Breast epithelium (tissue), 4 donors: Measurements from ENCODE around the gene MUC20. TPM values are rescaled to one million over a fixed set of nuclear protein-coding genes. Genes with fewer than 3 reads are reported as not detected.

ENCODE experiments used
- DNase-seq, 2 donors: peaks; one replicate each; pipeline ENCODE4 v3.0.0-alpha.2; 2019; ENCODE audit warnings: low spot score in 2 of 2
- H3K27ac ChIP-seq, 2 donors: fragments of 200-600 bp; sonication (generic) in 1 of 2; one replicate each; pipeline ENCODE4 v1.5.1; 2016 to 2019; ENCODE audit warnings: mild to moderate bottlenecking in 1 of 2
- H3K27me3 ChIP-seq, 2 donors: fragments of 200-600 bp; sonication (generic) in 1 of 2; one replicate each; pipeline versions ENCODE4 v1.5.1 to v1.6.0; 2017 to 2019; ENCODE audit warnings: control low read depth in 1 of 2, mild to moderate bottlenecking in 1 of 2
- H3K36me3 ChIP-seq: fragments of 200-600 bp; one replicate; pipeline ENCODE4 v1.5.1; 2019
- H3K4me1 ChIP-seq, 2 donors: fragments of 200-600 bp; sonication (generic); one replicate each; pipeline ENCODE4 v1.5.1; 2016 to 2019; ENCODE audit warnings: control low read depth in 1 of 2
- H3K4me3 ChIP-seq, 3 donors: fragments of 200-600 bp; sonication (generic); 1 replicate in 2 of 3; 2 replicates in 1 of 3; pipeline ENCODE4 v1.5.1; 2016 to 2019; ENCODE audit warnings: mild to moderate bottlenecking in 3 of 3, moderate library complexity in 2 of 3
- H3K9me3 ChIP-seq, 2 donors: fragments of 200-600 bp; sonication (generic) in 1 of 2; one replicate each; pipeline ENCODE4 v1.5.1; 2016 to 2019; ENCODE audit warnings: control low read depth in 1 of 2
- POLR2A ChIP-seq: fragments of 450-650 bp; IDR thresholded peaks from one replicate; pipeline ENCODE4 v1.6.1; 2016; ENCODE audit warnings: antibody characterized with exemption, mild to moderate bottlenecking, moderate library complexity
- POLR2AphosphoS5 ChIP-seq, 3 donors: sonication (generic); formaldehyde crosslinking; IDR thresholded peaks; one replicate each; pipeline ENCODE4 v1.6.1; 2017; ENCODE audit warnings: antibody characterized with exemption in 3 of 3
- intact Hi-C: fragments of 100-400 bp; cut with DNase I; formaldehyde crosslinking; loops from one replicate; pipeline ENCODE4 v1.15.1; 2023; ENCODE audit warnings: low total_unique reads
- total RNA-seq, 3 donors: library from RNA; depleted of rRNA; stranded (reverse); fragments of >200 nt; gene quantifications; one replicate each; pipeline ENCODE4 v1.1.0, GENCODE V29; 2016
- TF ChIP-seq, protein P1 (sequence below), 3 donors: fragments of 450-650 bp; IDR thresholded peaks; one replicate each; pipeline ENCODE4 v1.5.1; 2016 to 2017; ENCODE audit warnings: antibody characterized with exemption in 3 of 3, mild to moderate bottlenecking in 3 of 3, moderate library complexity in 3 of 3

MUC20 gene
- total RNA-seq, 3 donors from 2014 or later = 2.7 to 24.3 (median 20.1) TPM

DNA sequence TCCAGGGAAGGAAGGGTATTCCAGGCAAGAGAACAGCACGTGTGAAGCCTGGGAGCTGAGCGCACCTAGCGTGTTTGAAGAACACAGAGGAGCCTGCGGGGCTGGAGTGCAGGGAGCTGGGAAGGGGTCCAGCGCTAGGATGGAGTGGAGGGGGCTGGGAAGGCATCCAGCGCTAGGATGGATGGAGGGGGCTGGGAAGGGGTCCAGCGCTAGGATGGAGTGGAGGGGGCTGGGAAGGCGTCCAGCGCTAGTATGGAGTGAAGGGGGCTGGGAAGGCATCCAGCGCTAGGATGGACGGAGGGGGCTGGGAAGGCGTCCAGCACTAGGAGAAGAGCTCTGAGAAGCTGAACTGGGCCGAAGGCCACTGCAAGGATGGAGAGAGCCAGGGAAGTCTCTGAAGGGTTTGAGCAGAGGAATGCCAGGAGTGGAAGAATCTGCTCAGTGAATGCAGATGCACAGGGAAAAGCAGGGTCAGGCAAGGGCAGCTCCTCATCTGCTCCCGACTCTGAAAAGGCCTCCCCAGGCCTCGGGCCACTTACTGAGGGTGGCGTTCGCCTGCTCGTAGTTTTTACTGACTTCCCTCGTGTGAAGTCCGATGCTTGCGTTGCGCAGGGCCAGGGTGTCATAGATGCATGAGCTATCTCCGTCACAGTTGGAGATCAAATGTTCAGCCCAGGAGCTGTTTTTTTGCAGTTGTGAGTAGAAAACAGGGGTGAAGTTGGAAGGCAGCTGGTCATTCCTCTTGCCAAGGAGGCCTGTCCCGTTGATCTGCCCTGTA, 39.8 kb downstream of the MUC20 start:
- Histone ChIP-seq H3K4me3 (no peak overlapping the region), H3K4me1 (peaks cover 0 to 9% of the 10 kb centered on the region in 2 donors), H3K27me3 (peaks cover 0 to 21% of the 10 kb centered on the region in 2 donors), H3K36me3 (no peaks in the 10 kb centered on the region), H3K9me3 (no peaks in the 10 kb centered on the region), H3K27ac (peak overlapping the region in 1 of 2 donors; percentile 12)
- intact Hi-C loops = no loop called here
- DNase-seq = peak in 1 of 2 donors; percentile 45
- TF ChIP-seq POLR2AphosphoS5 (IDR thresholded peaks at IDR 0.05) (no peak), POLR2A (no peak)
- TF ChIP-seq, protein P1, sequence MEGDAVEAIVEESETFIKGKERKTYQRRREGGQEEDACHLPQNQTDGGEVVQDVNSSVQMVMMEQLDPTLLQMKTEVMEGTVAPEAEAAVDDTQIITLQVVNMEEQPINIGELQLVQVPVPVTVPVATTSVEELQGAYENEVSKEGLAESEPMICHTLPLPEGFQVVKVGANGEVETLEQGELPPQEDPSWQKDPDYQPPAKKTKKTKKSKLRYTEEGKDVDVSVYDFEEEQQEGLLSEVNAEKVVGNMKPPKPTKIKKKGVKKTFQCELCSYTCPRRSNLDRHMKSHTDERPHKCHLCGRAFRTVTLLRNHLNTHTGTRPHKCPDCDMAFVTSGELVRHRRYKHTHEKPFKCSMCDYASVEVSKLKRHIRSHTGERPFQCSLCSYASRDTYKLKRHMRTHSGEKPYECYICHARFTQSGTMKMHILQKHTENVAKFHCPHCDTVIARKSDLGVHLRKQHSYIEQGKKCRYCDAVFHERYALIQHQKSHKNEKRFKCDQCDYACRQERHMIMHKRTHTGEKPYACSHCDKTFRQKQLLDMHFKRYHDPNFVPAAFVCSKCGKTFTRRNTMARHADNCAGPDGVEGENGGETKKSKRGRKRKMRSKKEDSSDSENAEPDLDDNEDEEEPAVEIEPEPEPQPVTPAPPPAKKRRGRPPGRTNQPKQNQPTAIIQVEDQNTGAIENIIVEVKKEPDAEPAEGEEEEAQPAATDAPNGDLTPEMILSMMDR (IDR thresholded peaks at IDR 0.05) = no peak

DNA sequence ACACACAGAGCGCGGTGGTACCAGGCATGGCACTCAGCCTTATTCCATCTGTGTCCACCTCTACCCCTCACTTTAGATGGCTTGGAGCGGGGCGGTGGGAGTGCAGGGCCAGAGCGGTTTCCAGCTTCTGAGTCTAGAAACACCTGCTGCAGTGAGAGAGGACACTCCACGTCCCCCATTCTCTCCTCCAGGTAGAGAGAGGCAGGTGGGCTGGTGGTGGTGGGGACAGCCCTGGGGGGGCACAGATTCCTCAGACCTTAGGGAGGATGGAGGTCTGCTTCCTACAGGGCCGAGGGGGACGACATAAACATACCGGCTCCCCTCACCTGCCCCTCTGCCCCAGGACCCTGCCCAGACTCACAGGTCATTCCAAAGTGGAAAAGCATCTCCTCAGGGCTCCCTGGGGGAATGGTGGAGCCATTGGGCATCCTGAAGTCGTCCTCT, 40.4 kb downstream of the MUC20 start:
- peaks cover 0 to 21% of the 10 kb centered on the region in 2 donors for H3K27me3 ChIP-seq
- intact Hi-C loops = no loop called here
- DNase-seq = no peak

DNA sequence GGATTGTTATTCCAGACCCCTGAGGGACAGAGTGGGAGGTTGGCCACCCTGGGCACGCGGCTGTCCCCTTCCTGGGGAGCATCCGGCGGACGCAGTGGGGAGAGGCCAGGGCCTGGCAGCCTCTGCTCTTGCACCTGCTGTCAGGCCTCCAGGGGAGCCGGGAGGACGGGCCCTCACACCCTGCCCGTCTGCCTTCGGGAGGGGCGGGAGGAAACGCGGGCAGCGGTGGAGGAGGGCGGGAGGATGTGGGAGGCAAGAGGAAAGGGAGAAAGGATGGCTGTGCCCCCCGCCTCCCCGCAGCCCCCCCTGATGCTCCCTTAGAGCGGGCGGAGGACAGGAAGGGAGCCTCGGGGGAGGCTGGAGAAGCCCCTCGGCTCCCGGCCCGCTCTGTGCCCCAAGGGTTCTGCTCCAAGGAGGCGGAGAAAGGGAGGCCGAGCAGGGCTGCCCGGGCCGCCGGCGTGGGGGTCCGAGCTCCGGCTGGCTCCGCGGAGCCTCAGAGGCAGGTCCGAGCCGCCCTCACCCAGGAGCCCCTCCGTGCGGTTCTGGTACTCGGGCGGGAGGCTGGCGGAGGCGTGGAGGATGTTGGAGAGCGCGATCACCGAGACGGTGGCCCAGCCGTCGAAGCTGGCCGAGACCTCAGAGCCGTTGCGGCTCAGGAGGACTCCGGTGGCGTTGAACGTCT, 40.9 kb downstream of the MUC20 start:
- peaks cover 0 to 21% of the 10 kb centered on the region in 2 donors for H3K27me3 ChIP-seq
- peaks cover 0 to 9% of the 10 kb centered on the region in 2 donors for H3K4me1 ChIP-seq
- H3K4me3 ChIP-seq = peak overlapping the region in 1 of 3 donors; percentile 37
- TF ChIP-seq POLR2AphosphoS5 (IDR thresholded peaks at IDR 0.05) (no peak), POLR2A (no peak)
- TF ChIP-seq, protein P1 (IDR thresholded peaks at IDR 0.05) = no peak
- no peaks in the 10 kb centered on the region for H3K36me3 ChIP-seq
- no peaks in the 10 kb centered on the region for H3K9me3 ChIP-seq
- intact Hi-C loops = no loop called here
- peak in 1 of 2 donors; percentile 42 for DNase-seq
- H3K27ac ChIP-seq = no peak overlapping the region

More for the DNA sequence above, 40.4 kb downstream of the MUC20 start:
- Histone ChIP-seq H3K4me3 (no peak overlapping the region), H3K36me3 (no peaks in the 10 kb centered on the region), H3K9me3 (no peaks in the 10 kb centered on the region), H3K4me1 (peaks cover 0 to 9% of the 10 kb centered on the region in 2 donors), H3K27ac (peak overlapping the region in 1 of 2 donors; percentile 12)
- TF ChIP-seq, protein P1 (IDR thresholded peaks at IDR 0.05) = no peak
- TF ChIP-seq POLR2A (no peak), POLR2AphosphoS5 (IDR thresholded peaks at IDR 0.05) (no peak)

DNA sequence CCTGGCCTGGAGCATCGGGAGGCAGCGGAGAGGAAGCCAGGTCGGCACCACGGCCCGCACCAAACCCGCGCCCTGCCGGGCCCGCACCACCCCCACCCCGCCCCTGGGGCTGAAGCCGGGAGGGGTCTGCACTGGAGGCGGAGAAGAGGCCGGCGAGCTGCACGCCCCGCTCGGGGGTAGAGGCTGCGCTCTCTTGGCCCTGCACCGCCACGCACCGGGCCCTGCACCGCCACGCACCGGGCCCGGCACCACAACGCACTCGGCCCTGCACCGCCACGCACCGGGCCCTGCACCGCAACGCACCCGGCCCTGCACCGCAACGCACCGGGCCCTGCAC, 41.4 kb downstream of the MUC20 start:
- H3K4me3 ChIP-seq = no peak overlapping the region
- peak in 1 of 2 donors; percentile 31 for DNase-seq
- H3K36me3 ChIP-seq = no peaks in the 10 kb centered on the region
- H3K9me3 ChIP-seq = no peaks in the 10 kb centered on the region
- intact Hi-C loops = no loop called here
- H3K27ac ChIP-seq = no peak overlapping the region
- H3K4me1 ChIP-seq = peaks cover 0 to 9% of the 10 kb centered on the region in 2 donors
- H3K27me3 ChIP-seq = peaks cover 0 to 19% of the 10 kb centered on the region in 2 donors
- TF ChIP-seq, protein P1 (IDR thresholded peaks at IDR 0.05) = no peak

DNA sequence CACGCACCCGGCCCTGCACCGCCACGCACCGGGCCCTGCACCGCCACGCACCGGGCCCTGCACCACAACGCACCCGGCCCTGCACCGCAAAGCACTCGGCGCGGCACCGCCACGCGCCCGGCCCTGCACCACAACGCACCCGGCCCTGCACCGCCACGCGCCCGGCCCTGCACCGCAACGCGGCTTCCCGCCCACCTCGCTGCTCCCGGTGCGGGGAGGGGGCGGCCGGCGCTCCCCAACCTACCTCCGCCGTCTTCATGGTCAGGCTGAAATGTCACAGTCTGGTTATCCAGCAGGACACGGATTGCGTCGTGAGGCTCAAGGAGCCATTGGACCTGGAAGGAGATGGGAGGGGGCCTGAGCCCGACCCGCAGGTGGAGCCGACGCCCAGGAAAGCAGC, 41.8 kb downstream of the MUC20 start:
- intact Hi-C loops = no loop called here
- Histone ChIP-seq H3K4me3 (no peak overlapping the region), H3K27me3 (peaks cover 0 to 15% of the 10 kb centered on the region in 2 donors), H3K9me3 (no peaks in the 10 kb centered on the region), H3K36me3 (no peaks in the 10 kb centered on the region), H3K27ac (no peak overlapping the region), H3K4me1 (peaks cover 0 to 5% of the 10 kb centered on the region in 2 donors)
- DNase-seq = peak in 1 of 2 donors; percentile 31
- TF ChIP-seq POLR2AphosphoS5 (IDR thresholded peaks at IDR 0.05) (no peak), POLR2A (no peak)
- TF ChIP-seq, protein P1 (IDR thresholded peaks at IDR 0.05) = no peak
